PC-9 (cell line): Measurements from ENCODE around the gene HSPA1B. TPM values are rescaled to one million over a fixed set of nuclear protein-coding genes. Genes with fewer than 3 reads are reported as not detected.

Experiments
- BruUV-seq: library from RNA; stranded (reverse); fragments of 400-500 nt; replicated peaks from 2 replicates; lab custom pipeline; 2021; lab: Mats Ljungman, UMichigan
- CTCF ChIA-PET: fragments of 300-600 bp; sonication (Branson Sonifier 250); formaldehyde crosslinking; loops from one replicate; lab custom pipeline; 2022; ENCODE audit warnings: antibody characterized with exemption; lab: Charles Lee
- POLR2A ChIA-PET: fragments of 300-600 bp; sonication (Branson Sonifier 250); formaldehyde crosslinking; loops from one replicate; lab custom pipeline; 2022; ENCODE audit warnings: antibody characterized with exemption; ENCODE audit not compliant: unreplicated experiment; lab: Charles Lee
- DNase-seq, 2 experiments: peaks; one replicate each; pipeline versions ENCODE4 v3.0.0 to v3.0.0-alpha.2; 2015 to 2022; ENCODE audit warnings: mixed read lengths in 1 of 2
- H2AFZ ChIP-seq: fragments of 200-600 bp; sonication (generic); 2 replicates; pipeline ENCODE4 v1.8.1; 2017; ENCODE audit warnings: antibody characterized with exemption
- H3F3A ChIP-seq: fragments of 200-600 bp; sonication (generic); 2 replicates; pipeline ENCODE4 v1.8.1; 2017; ENCODE audit warnings: antibody characterized with exemption, mild to moderate bottlenecking, low read depth; ENCODE audit not compliant: insufficient read depth
- H3K27ac ChIP-seq: fragments of 200-600 bp; sonication (generic); 2 replicates; pipeline ENCODE4 v1.6.1; 2016; ENCODE audit warnings: mixed run types
- H3K27me3 ChIP-seq: fragments of 200-600 bp; sonication (generic); 2 replicates; pipeline ENCODE4 v1.6.1; 2016; ENCODE audit warnings: low read depth, mixed run types; ENCODE audit not compliant: insufficient read depth
- H3K36me3 ChIP-seq: fragments of 200-600 bp; sonication (generic); 2 replicates; pipeline ENCODE4 v1.6.1; 2016; ENCODE audit warnings: low read depth, mixed run types
- H3K4me1 ChIP-seq: fragments of 200-600 bp; sonication (generic); replicated peaks from 2 replicates; pipeline ENCODE4 v1.6.1; 2016; ENCODE audit warnings: mixed run types; ENCODE audit not compliant: insufficient read depth
- H3K4me2 ChIP-seq: fragments of 200-600 bp; sonication (generic); 2 replicates; pipeline ENCODE4 v1.6.1; 2017; ENCODE audit warnings: mixed run types
- H3K4me3 ChIP-seq: fragments of 200-600 bp; sonication (generic); 2 replicates; pipeline ENCODE4 v1.6.1; 2016; ENCODE audit warnings: mixed run types
- H3K79me2 ChIP-seq: fragments of 200-600 bp; sonication (generic); 2 replicates; pipeline ENCODE4 v1.6.1; 2017; ENCODE audit warnings: low read depth, mixed run types
- H3K9me2 ChIP-seq: fragments of 200-600 bp; sonication (generic); 2 replicates; pipeline ENCODE4 v1.8.1; 2017; ENCODE audit warnings: mild to moderate bottlenecking; ENCODE audit not compliant: insufficient read depth
- H3K9me3 ChIP-seq: fragments of 200-600 bp; sonication (generic); 2 replicates; pipeline ENCODE4 v1.8.1; 2016; ENCODE audit warnings: low read depth; ENCODE audit not compliant: insufficient read depth
- H4K20me1 ChIP-seq: fragments of 200-600 bp; sonication (generic); 2 replicates; pipeline ENCODE4 v1.8.1; 2017; ENCODE audit not compliant: insufficient read depth
- CTCF ChIP-seq: fragments of 200-600 bp; sonication (generic); conservative IDR thresholded peaks from 2 replicates; pipeline ENCODE4 v1.6.1; 2017; ENCODE audit warnings: mixed run types, antibody characterized with exemption, mild to moderate bottlenecking, moderate library complexity
- EZH2 ChIP-seq: fragments of 200-600 bp; sonication (generic); IDR thresholded peaks from 2 replicates; pipeline ENCODE4 v1.8.0; 2017; ENCODE audit warnings: antibody characterized with exemption, low read depth
- intact Hi-C: fragments of 100-400 bp; cut with micrococcal nuclease; formaldehyde crosslinking; loops from one replicate; pipeline ENCODE4 v1.10.0; 2022; ENCODE audit not compliant: unreplicated experiment
- total RNA-seq: library from RNA; stranded (reverse); gene quantifications from 2 replicates; pipeline ENCODE4 v1.2.3, GENCODE V29; 2021

HSPA1B gene
- total RNA-seq, 1 experiment from 2014 or later, result 334 TPM

GRCh38 chr6:31794866-31795615 is 32.5 kb upstream of the HSPA1B start:
- H3K36me3 ChIP-seq, result peaks cover 7% of the 10 kb centered on the region; the same call in 1 of the 2 replicates
- H3K27ac ChIP-seq, result peak overlapping the region; percentile 78
- H3F3A ChIP-seq, result peaks cover 63% of the 10 kb centered on the region
- no peaks in the 10 kb centered on the region; the same call in 1 of the 2 replicates for H4K20me1 ChIP-seq
- intact Hi-C loops, result loop anchor here (2.0 kb wide), 1 partner anchor 18 kb away; the partner anchor contains the start of gene VWA7
- H3K9me2 ChIP-seq, result no peaks in the 10 kb centered on the region
- H3K4me2 ChIP-seq, result peak overlapping the region; percentile 96
- BruUV-seq, result TSS peak; percentile 30
- H3K79me2 ChIP-seq, result peaks cover 46% of the 10 kb centered on the region
- H2AFZ ChIP-seq, result peak overlapping the region; percentile 89
- H3K9me3 ChIP-seq, result no peaks in the 10 kb centered on the region
- no peaks in the 10 kb centered on the region for H3K27me3 ChIP-seq
- DNase-seq, result no peak
- ChIA-PET POLR2A (interaction anchor here (0.5 to 1.1 kb wide), 3 partner anchors 12 to 32 kb away, joined by 3 to 12 read pairs (median 3); partner anchors contain the start of genes HSPA1B and LSM2), CTCF (interaction anchor here (0.5 to 1.1 kb wide), 4 partner anchors 12 to 390 kb away, joined by 3 to 12 read pairs (median 6); partner anchors contain the start of gene LSM2)
- H3K4me3 ChIP-seq, result peak overlapping the region; percentile 86
- H3K4me1 ChIP-seq, result peaks cover 28% of the 10 kb centered on the region
- TF ChIP-seq CTCF (no peak), EZH2 (no peak)

GRCh38 chr6:31795616-31796298 is 31.8 kb upstream of the HSPA1B start, which contains the start of gene VARS1:
Gene VARS1 (minus strand): TSS chr6:31795752. CDS start chr6:31795217, 535 bp downstream.
- intact Hi-C loops, result loop anchor here (1.0 to 2.0 kb wide), 3 partner anchors 19 to 32 kb away; partner anchors contain the start of genes HSPA1A, HSPA1B, HSPA1L and VWA7
- peak within 1 kb of the TSS; percentile 78 for H3K27ac ChIP-seq
- ChIA-PET POLR2A (interaction anchor here (0.6 to 1.3 kb wide), 6 partner anchors 11 to 243 kb away, joined by 3 to 42 read pairs (median 4); partner anchors contain the start of genes HSPA1A, HSPA1B, HSPA1L and LSM2), CTCF (interaction anchor here (0.6 to 1.1 kb wide), 6 partner anchors 11 to 97 kb away, joined by 3 to 7 read pairs (median 6); partner anchors contain the start of gene LSM2)
- H3K27me3 ChIP-seq, result no peaks in the 10 kb centered on the region
- H2AFZ ChIP-seq, result peak within 1 kb of the TSS; percentile 89
- H3K9me3 ChIP-seq, result no peaks in the 10 kb centered on the region
- H3K4me2 ChIP-seq, result peak within 1 kb of the TSS; percentile 96
- H3K4me1 ChIP-seq, result peaks cover 28% of the 10 kb centered on the region
- H3K36me3 ChIP-seq, result peaks cover 4% of the 10 kb centered on the region; the same call in 1 of the 2 replicates
- BruUV-seq, result no TSS peak
- TF ChIP-seq EZH2 (no peak), CTCF (peak; percentile 73)
- H3K4me3 ChIP-seq, result peak within 1 kb of the TSS; percentile 86
- DNase-seq, result peak; percentile 89 to 96
- no peaks in the 10 kb centered on the region for H4K20me1 ChIP-seq
- H3K79me2 ChIP-seq, result peaks cover 42% of the 10 kb centered on the region
- H3K9me2 ChIP-seq, result no peaks in the 10 kb centered on the region
- H3F3A ChIP-seq, result peaks cover 57% of the 10 kb centered on the region

GRCh38 chr6:31796993-31797385 is 30.5 kb upstream of the HSPA1B start:
- no peak for DNase-seq
- H3K4me1 ChIP-seq, result peaks cover 24% of the 10 kb centered on the region
- POLR2A ChIA-PET, result no interaction called here
- intact Hi-C loops, result loop anchor here (1.0 to 2.0 kb wide), 2 partner anchors 18 to 30 kb away; partner anchors contain the start of genes HSPA1A, HSPA1B and HSPA1L
- no peaks in the 10 kb centered on the region for H3K9me2 ChIP-seq
- no peaks in the 10 kb centered on the region for H4K20me1 ChIP-seq
- H3K27me3 ChIP-seq, result no peaks in the 10 kb centered on the region
- no TSS peak for BruUV-seq
- H3K36me3 ChIP-seq, result peaks cover 3% of the 10 kb centered on the region; the same call in 1 of the 2 replicates
- peaks cover 59% of the 10 kb centered on the region for H3F3A ChIP-seq
- no peak overlapping the region for H3K4me3 ChIP-seq
- H3K9me3 ChIP-seq, result no peaks in the 10 kb centered on the region
- CTCF ChIA-PET, result interaction anchor here (0.6 kb wide), 1 partner anchor 997 kb away, joined by 7 read pairs; no protein-coding TSS in a partner anchor
- no peak for TF ChIP-seq EZH2
- no peak for TF ChIP-seq CTCF
- no peak overlapping the region for H2AFZ ChIP-seq
- no peak overlapping the region for H3K27ac ChIP-seq
- peaks cover 32% of the 10 kb centered on the region for H3K79me2 ChIP-seq
- no peak overlapping the region for H3K4me2 ChIP-seq
